H1 (cell line): Measurements from ENCODE around the gene TFPI2. TPM values are rescaled to one million over a fixed set of nuclear protein-coding genes. Genes with fewer than 3 reads are reported as not detected.

Experiments used
- CTCF ChIA-PET: fragments of 300-600 bp; sonication (Branson Sonifier 250); formaldehyde crosslinking; loops from one replicate; lab custom pipeline; 2021; ENCODE audit not compliant: partially characterized antibody; lab: Charles Lee
- POLR2A ChIA-PET: fragments of 300-600 bp; sonication (Branson Sonifier 250); formaldehyde crosslinking; loops from one replicate; lab custom pipeline; 2021; ENCODE audit warnings: inconsistent platforms; ENCODE audit not compliant: partially characterized antibody; lab: Charles Lee
- DNase-seq, 2 experiments: peaks; one replicate each; pipeline versions ENCODE4 v3.0.0 to v3.0.0-alpha.2; 2010 to 2022; ENCODE audit warnings: low spot score in 2 of 2, low read depth in 1 of 2, mixed read lengths in 1 of 2
- FAIRE-seq: peaks from 2 replicates; lab custom pipeline; 2011; peaks lifted over from hg19 to GRCh38; lab: Jason Lieb, UNC
- H2AFZ ChIP-seq: 2 replicates; pipeline ENCODE4 v1.8.1; 2012; ENCODE audit warnings: low read length, inconsistent platforms
- H2AK5ac ChIP-seq: 2 replicates; pipeline ENCODE4 v1.6.1; 2013; ENCODE audit warnings: low read depth, low read length
- H2BK120ac ChIP-seq: replicated peaks from 2 replicates; pipeline ENCODE3; 2013; ENCODE audit warnings: low read depth, low read length, inconsistent platforms
- H2BK12ac ChIP-seq: 2 replicates; pipeline ENCODE4 v1.6.1; 2013; ENCODE audit warnings: low read depth, low read length
- H2BK15ac ChIP-seq: 2 replicates; pipeline ENCODE4 v1.6.1; 2013; ENCODE audit warnings: low read length
- H2BK20ac ChIP-seq: 2 replicates; pipeline ENCODE4 v1.6.1; 2013; ENCODE audit warnings: low read length
- H2BK5ac ChIP-seq: 2 replicates; pipeline ENCODE4 v1.6.1; 2013; ENCODE audit warnings: low read depth, low read length
- H3K14ac ChIP-seq: 2 replicates; pipeline ENCODE4 v1.6.1; 2013; ENCODE audit warnings: inconsistent platforms; ENCODE audit not compliant: insufficient read length
- H3K18ac ChIP-seq: 2 replicates; pipeline ENCODE4 v1.6.1; 2013; ENCODE audit warnings: low read length; ENCODE audit errors: extremely low read depth
- H3K23ac ChIP-seq: 2 replicates; pipeline ENCODE4 v1.6.1; 2013; ENCODE audit warnings: inconsistent platforms; ENCODE audit not compliant: insufficient read length
- H3K23me2 ChIP-seq: 2 replicates; pipeline ENCODE4 v1.6.1; 2013; ENCODE audit warnings: low read depth, low read length
- H3K27ac ChIP-seq: 2 replicates; pipeline ENCODE4 v1.6.1; 2011; ENCODE audit warnings: low read depth, low read length, inconsistent platforms
- H3K27me3 ChIP-seq, 4 experiments: replicated peaks in 1 of 4; 1 replicate in 1 of 4; 2 replicates in 3 of 4; pipeline versions ENCODE4 v1.6.1 to v1.8.1; 2011 to 2013; ENCODE audit warnings: low read length in 3 of 4, mild to moderate bottlenecking in 3 of 4, inconsistent platforms in 2 of 4, mixed read lengths in 2 of 4, moderate library complexity in 1 of 4; ENCODE audit not compliant: control insufficient read depth in 3 of 4, insufficient read depth in 3 of 4; ENCODE audit errors: extremely low read depth in 1 of 4
- H3K36me3 ChIP-seq, 4 experiments: 2 replicates each; pipeline versions ENCODE4 v1.6.1 to v1.8.1; 2011 to 2013; ENCODE audit warnings: mild to moderate bottlenecking in 4 of 4, low read length in 3 of 4, moderate library complexity in 2 of 4, control low read depth in 1 of 4, inconsistent platforms in 1 of 4; ENCODE audit not compliant: insufficient read depth in 4 of 4, control insufficient read depth in 2 of 4
- H3K4ac ChIP-seq: replicated peaks from 2 replicates; pipeline ENCODE3; 2013; ENCODE audit warnings: low read length, low read depth, mixed read lengths, inconsistent platforms; ENCODE audit not compliant: insufficient read length
- H3K4me1 ChIP-seq, 4 experiments: replicated peaks in 1 of 4; 1 replicate in 1 of 4; 2 replicates in 3 of 4; pipeline versions ENCODE4 v1.6.1 to v1.8.1; 2011 to 2013; ENCODE audit warnings: low read length in 3 of 4, inconsistent platforms in 2 of 4, mixed read lengths in 1 of 4; ENCODE audit not compliant: insufficient read depth in 4 of 4, control insufficient read depth in 3 of 4
- H3K4me2 ChIP-seq, 2 experiments: 2 replicates each; pipeline versions ENCODE4 v1.6.1 to v1.8.1; 2011 to 2013; ENCODE audit warnings: low read depth in 2 of 2, low read length in 2 of 2, control low read depth in 1 of 2, inconsistent platforms in 1 of 2, mild to moderate bottlenecking in 1 of 2; ENCODE audit not compliant: insufficient read depth in 1 of 2
- H3K4me3 ChIP-seq, 4 experiments: fragments of 200-600, 300-600 bp in 1 of 4; sonication (generic), shearing (Covaris generic), sonication (Bioruptor Twin) in 1 of 4; 2 replicates each; pipeline versions ENCODE4 v1.5.1 to v1.8.1; 2011 to 2016; ENCODE audit warnings: low read length in 4 of 4, low read depth in 3 of 4, control low read depth in 2 of 4, inconsistent platforms in 2 of 4, mild to moderate bottlenecking in 2 of 4, mixed read lengths in 1 of 4, moderate library complexity in 1 of 4; ENCODE audit not compliant: insufficient read depth in 2 of 4; ENCODE audit errors: extremely low read depth in 1 of 4
- H3K56ac ChIP-seq: replicated peaks from 2 replicates; pipeline ENCODE3; 2013; ENCODE audit warnings: low read depth, mild to moderate bottlenecking, mixed read lengths, low read length, inconsistent platforms; ENCODE audit not compliant: insufficient read length
- H3K79me1 ChIP-seq: 2 replicates; pipeline ENCODE4 v1.6.1; 2013; ENCODE audit warnings: low read depth, low read length, control low read depth
- H3K79me2 ChIP-seq, 2 experiments: 2 replicates each; pipeline versions ENCODE4 v1.6.1 to v1.8.1; 2012 to 2013; ENCODE audit warnings: low read length in 2 of 2, mild to moderate bottlenecking in 2 of 2, inconsistent platforms in 1 of 2; ENCODE audit not compliant: insufficient read depth in 2 of 2, control insufficient read depth in 1 of 2
- H3K9ac ChIP-seq, 4 experiments: replicated peaks in 1 of 4; 1 replicate in 1 of 4; 2 replicates in 3 of 4; pipeline versions ENCODE4 v1.6.1 to v1.8.1; 2011 to 2013; ENCODE audit warnings: low read depth in 3 of 4, low read length in 3 of 4, control low read depth in 2 of 4, mild to moderate bottlenecking in 2 of 4, moderate library complexity in 2 of 4, inconsistent platforms in 1 of 4; ENCODE audit errors: extremely low read depth in 1 of 4
- H3K9me3 ChIP-seq, 2 experiments: 2 replicates each; pipeline versions ENCODE4 v1.6.1 to v1.8.1; 2012 to 2013; ENCODE audit warnings: mild to moderate bottlenecking in 2 of 2, moderate library complexity in 2 of 2, control low read depth in 1 of 2, inconsistent platforms in 1 of 2, low read depth in 1 of 2, low read length in 1 of 2, mixed read lengths in 1 of 2; ENCODE audit not compliant: insufficient read depth in 2 of 2
- H4K20me1 ChIP-seq, 2 experiments: replicated peaks in 1 of 2; 2 replicates each; pipeline versions ENCODE3 to v1.8.1; 2011 to 2013; ENCODE audit warnings: inconsistent platforms in 2 of 2, low read length in 2 of 2, mild to moderate bottlenecking in 1 of 2; ENCODE audit not compliant: insufficient read depth in 2 of 2, control insufficient read depth in 1 of 2
- H4K5ac ChIP-seq: 2 replicates; pipeline ENCODE4 v1.6.1; 2013; ENCODE audit warnings: low read length, low read depth, mixed read lengths, inconsistent platforms; ENCODE audit not compliant: insufficient read length
- H4K8ac ChIP-seq: 2 replicates; pipeline ENCODE4 v1.8.0; 2013; ENCODE audit warnings: mild to moderate bottlenecking, moderate library complexity, low read length, inconsistent platforms; ENCODE audit not compliant: insufficient read depth; ENCODE audit errors: extremely low read depth
- H4K91ac ChIP-seq: replicated peaks from 2 replicates; pipeline ENCODE3; 2013; ENCODE audit warnings: low read length, mixed read lengths, inconsistent platforms; ENCODE audit not compliant: insufficient read length
- CHD2 ChIP-seq: IDR thresholded peaks from 2 replicates; pipeline ENCODE4 v1.6.1; 2012; ENCODE audit warnings: low read length, improper control_type of control experiment
- RAD21 ChIP-seq, 2 experiments: IDR thresholded peaks in 1 of 2; conservative IDR thresholded peaks in 1 of 2; 2 replicates each; pipeline ENCODE4 v1.6.1; 2011; ENCODE audit warnings: low read depth in 2 of 2, low read length in 2 of 2, improper control_type of control experiment in 1 of 2, inconsistent platforms in 1 of 2, mild to moderate bottlenecking in 1 of 2, moderate library complexity in 1 of 2
- whole genome bisulfite sequencing, 2 experiments: shearing (Covaris generic) in 1 of 2; methylation state at CpG; one replicate each; pipeline versions ENCODE4 v1.1.6 to v1.1.7; 2013 to 2015; ENCODE audit warnings: low lambda C conversion rate in 2 of 2, mixed read lengths in 2 of 2, inconsistent platforms in 1 of 2, low coverage in 1 of 2, missing lambda C conversion rate in 1 of 2; ENCODE audit not compliant: insufficient replicate concordance in 2 of 2, insufficient coverage in 1 of 2, insufficient read length in 1 of 2; ENCODE audit errors: extremely low coverage in 1 of 2, missing lambda C conversion rate in 1 of 2; 5-methylcytosine and 5-hydroxymethylcytosine counted together
- polyA plus RNA-seq, 7 experiments: library from polyadenylated mRNA; depleted of rRNA in 3 of 7; stranded (reverse) in 5 of 7; unstranded in 2 of 7; fragments of >200 nt in 5 of 7; fragments of 200-250 nt in 2 of 7; gene quantifications; 1 replicate in 5 of 7; 2 replicates in 1 of 7; 4 replicates in 1 of 7; pipeline versions ENCODE4 v1.2.1 to v1.2.3, GENCODE V29; 2011 to 2013; ENCODE audit warnings: missing spikeins in 2 of 7, mixed read lengths in 2 of 7
- total RNA-seq: library from RNA; stranded (reverse); fragmentation: NEBNext Ultra II Directional; extraction: Animal tissue kit (Norgen Biotek cat#: 25700); gene quantifications from 2 replicates; pipeline ENCODE4 v1.2.1, GENCODE V29; 2021

Gene TFPI2
- total and polyA plus RNA-seq, 2 of the 8 experiments (the other 6 are each of a cell fraction or from before 2014, with no cell fraction given) = 6.8 to 8.9 TPM

DNA sequence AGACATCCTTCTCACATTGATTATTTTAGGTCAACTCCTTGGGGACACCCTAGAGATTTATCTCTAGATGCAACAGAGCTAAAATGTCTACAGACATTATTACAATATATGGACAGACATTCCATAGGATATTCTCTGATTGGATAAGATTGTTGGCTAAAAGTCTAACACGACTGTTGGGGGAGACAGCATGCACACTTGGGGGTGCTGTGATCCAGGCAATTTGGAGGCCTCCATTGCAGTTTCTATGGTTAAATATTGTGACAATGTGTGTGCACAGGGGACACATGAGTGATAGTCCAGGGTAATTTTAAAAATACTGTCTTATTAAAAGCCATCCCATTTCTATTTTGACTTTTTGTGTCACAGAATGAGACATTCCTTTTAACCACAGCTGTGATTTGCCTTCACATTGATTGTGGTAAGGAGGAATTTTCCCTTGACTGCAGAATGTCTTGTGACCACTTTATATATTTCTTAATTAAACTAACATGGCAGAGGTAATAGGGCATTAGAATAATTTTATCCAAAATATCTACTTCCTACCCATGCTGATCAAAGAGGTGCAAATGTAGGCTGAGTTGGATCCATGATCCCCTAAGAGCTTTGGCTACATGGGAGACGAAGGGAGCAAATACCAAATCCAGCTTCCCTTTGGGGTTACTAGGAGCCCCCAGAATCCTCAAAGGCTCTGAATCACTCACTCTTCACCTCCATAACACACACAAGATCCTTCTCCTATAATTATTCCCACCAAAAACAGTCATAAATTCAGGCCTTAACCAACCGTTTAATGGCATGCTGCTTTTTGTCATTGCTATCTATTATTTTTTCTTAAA is 7.3 kb downstream of the TFPI2 start:
- CTCF ChIA-PET = interaction anchor here (0.5 to 1.5 kb wide), 3 partner anchors 13 to 46 kb away, joined by 3 to 4 read pairs (median 3); no protein-coding TSS in a partner anchor
- no peaks in the 10 kb centered on the region for H3K9me3 ChIP-seq
- no peak overlapping the region for H2BK120ac ChIP-seq
- H4K5ac ChIP-seq = no peak overlapping the region
- H3K27me3 ChIP-seq = no peaks in the 10 kb centered on the region
- no peaks in the 10 kb centered on the region for H3K23me2 ChIP-seq
- POLR2A ChIA-PET = no interaction called here
- H3K56ac ChIP-seq = no peak overlapping the region
- no peak overlapping the region for H4K91ac ChIP-seq
- no peaks in the 10 kb centered on the region for H3K79me2 ChIP-seq
- TF ChIP-seq CHD2 = no peak
- TF ChIP-seq RAD21 (IDR thresholded peaks at IDR 0.05 in 1 of 2, conservative IDR thresholded peaks at IDR 0.05 in 1 of 2; ENCODE audit: low read depth in 2 of 2, low read length in 2 of 2) = peak; percentile 9 to 29; a peak in 1 of 4 replicates
- H3K23ac ChIP-seq = no peak overlapping the region
- H3K14ac ChIP-seq = no peak overlapping the region
- H3K4ac ChIP-seq = no peak overlapping the region
- H4K8ac ChIP-seq = no peak overlapping the region
- FAIRE-seq (no peak), DNase-seq (no peak)
- no peak overlapping the region for H2BK12ac ChIP-seq
- no peak overlapping the region for H3K27ac ChIP-seq
- no peaks in the 10 kb centered on the region for H3K79me1 ChIP-seq
- H3K18ac ChIP-seq = no peak overlapping the region
- no peaks in the 10 kb centered on the region for H3K36me3 ChIP-seq
- H3K4me2 ChIP-seq = no peak overlapping the region
- H4K20me1 ChIP-seq = no peaks in the 10 kb centered on the region
- H2BK20ac ChIP-seq = no peak overlapping the region
- no peak overlapping the region for H2AK5ac ChIP-seq
- H3K4me3 ChIP-seq = no peak overlapping the region
- H3K9ac ChIP-seq = no peak overlapping the region
- H2AFZ ChIP-seq = no peak overlapping the region
- no peaks in the 10 kb centered on the region for H3K4me1 ChIP-seq
- no peak overlapping the region for H2BK5ac ChIP-seq
- 91% methylated on average over 3 of the region's 3 CpGs; no CpG with 5 or more reads in 1 of the 2 experiments for WGBS, 2 experiments
- no peak overlapping the region for H2BK15ac ChIP-seq
